Type B pancreatic cell (in vitro differentiated cells): ENCODE data around the gene WFDC5. TPM values are rescaled to one million over a fixed set of nuclear protein-coding genes. Genes with fewer than 3 reads are reported as not detected.
"Not testable (repeated sequence)": the region's sequence is repeated elsewhere in the genome, so short reads cannot be mapped to it uniquely, and the experiment has no call there.

ENCODE experiments used
- DNase-seq: peaks from one replicate; pipeline ENCODE4 v3.0.0; 2021; ENCODE audit warnings: mixed read lengths; ENCODE audit not compliant: unreplicated experiment; ENCODE audit errors: extremely low spot score
- H3K27ac Mint-ChIP-seq: 2 replicates; pipeline ENCODE4 v1.8.0; 2021; ENCODE audit warnings: mild to moderate bottlenecking, mixed read lengths
- H3K27me3 Mint-ChIP-seq: 2 replicates; pipeline ENCODE4 v1.8.0; 2021; ENCODE audit warnings: mixed read lengths
- H3K36me3 Mint-ChIP-seq: 2 replicates; pipeline ENCODE4 v1.8.0; 2021; ENCODE audit warnings: mixed read lengths
- H3K4me1 Mint-ChIP-seq: one replicate; pipeline ENCODE4 v1.8.0; 2021; ENCODE audit warnings: mixed read lengths; ENCODE audit not compliant: unreplicated experiment
- H3K4me3 Mint-ChIP-seq: 2 replicates; pipeline ENCODE4 v1.8.0; 2021; ENCODE audit warnings: mild to moderate bottlenecking, mixed read lengths
- H3K9me3 Mint-ChIP-seq: 2 replicates; pipeline ENCODE4 v1.8.0; 2021; ENCODE audit warnings: mixed read lengths
- CTCF ChIP-seq: fragments of 200-600 bp; sonication (generic); conservative IDR thresholded peaks from 2 replicates; pipeline ENCODE4 v1.5.0; 2021; ENCODE audit warnings: antibody characterized with exemption, mild to moderate bottlenecking
- total RNA-seq: library from RNA; stranded (reverse); gene quantifications from 2 replicates; pipeline ENCODE4 v1.2.1, GENCODE V29; 2021; ENCODE audit warnings: low replicate concordance

The WFDC5 gene
- total RNA-seq, 1 donor from 2014 or later, result 0.41 TPM

GRCh38 chr20:45154183-45154582 lies 39.2 kb upstream of the WFDC5 start:
- Mint-ChIP-seq H3K4me1 (no peaks in the 10 kb centered on the region), H3K27me3 (peaks cover 51% of the 10 kb centered on the region)
- no peak for DNase-seq

GRCh38 chr20:45153752-45154151 lies 38.8 kb upstream of the WFDC5 start:
- Mint-ChIP-seq H3K27me3 (peaks cover 49% of the 10 kb centered on the region), H3K9me3 (peaks cover 4% of the 10 kb centered on the region), H3K36me3 (no peaks in the 10 kb centered on the region), H3K4me3 (no peak overlapping the region), H3K27ac (no peak overlapping the region), H3K4me1 (no peaks in the 10 kb centered on the region)
- DNase-seq, result no peak
- TF ChIP-seq CTCF, result no peak

More at GRCh38 chr20:45154183-45154582, 39.2 kb upstream of the WFDC5 start:
- no peak for TF ChIP-seq CTCF
- no peak overlapping the region for H3K27ac Mint-ChIP-seq
- peaks cover 4% of the 10 kb centered on the region for H3K9me3 Mint-ChIP-seq
- no peaks in the 10 kb centered on the region for H3K36me3 Mint-ChIP-seq
- no peak overlapping the region for H3K4me3 Mint-ChIP-seq

GRCh38 chr20:45153147-45153546 lies 38.2 kb upstream of the WFDC5 start:
- Mint-ChIP-seq H3K27me3 (peaks cover 53% of the 10 kb centered on the region), H3K27ac (no peak overlapping the region), H3K4me1 (no peaks in the 10 kb centered on the region), H3K9me3 (peaks cover 4% of the 10 kb centered on the region), H3K36me3 (no peaks in the 10 kb centered on the region), H3K4me3 (no peak overlapping the region)
- no peak for DNase-seq
- TF ChIP-seq CTCF, result no peak

- no peak overlapping the region for H3K27ac Mint-ChIP-seq
- H3K9me3 Mint-ChIP-seq, result peaks cover 4% of the 10 kb centered on the region
- H3K4me1 Mint-ChIP-seq, result no peaks in the 10 kb centered on the region
- H3K36me3 Mint-ChIP-seq, result no peaks in the 10 kb centered on the region
- DNase-seq, result no peak
- no peak overlapping the region for H3K4me3 Mint-ChIP-seq
- TF ChIP-seq CTCF, result no peak
- H3K27me3 Mint-ChIP-seq, result peaks cover 56% of the 10 kb centered on the region
Observed at GRCh38 chr20:45152405-45152804, 37.4 kb upstream of the WFDC5 start.

- Mint-ChIP-seq H3K27me3 (peaks cover 70% of the 10 kb centered on the region), H3K36me3 (no peaks in the 10 kb centered on the region), H3K9me3 (no peaks in the 10 kb centered on the region), H3K4me3 (no peak overlapping the region), H3K4me1 (no peaks in the 10 kb centered on the region), H3K27ac (no peak overlapping the region)
- no peak for DNase-seq
- TF ChIP-seq CTCF, result no peak
Observed at GRCh38 chr20:45149062-45149461, 34.1 kb upstream of the WFDC5 start.

GRCh38 chr20:45140836-45141235 lies 25.9 kb upstream of the WFDC5 start:
- no peaks in the 10 kb centered on the region for H3K36me3 Mint-ChIP-seq
- peaks cover 23% of the 10 kb centered on the region for H3K27me3 Mint-ChIP-seq
- H3K4me1 Mint-ChIP-seq, result no peaks in the 10 kb centered on the region
- no peak overlapping the region for H3K4me3 Mint-ChIP-seq
- no peak for DNase-seq
- H3K9me3 Mint-ChIP-seq, result no peaks in the 10 kb centered on the region
- H3K27ac Mint-ChIP-seq, result no peak overlapping the region
- TF ChIP-seq CTCF, result no peak

- not testable (repeated sequence) for H3K27ac Mint-ChIP-seq, H3K36me3 Mint-ChIP-seq, H3K9me3 Mint-ChIP-seq, H3K4me1 Mint-ChIP-seq, H3K4me3 Mint-ChIP-seq, DNase-seq
- H3K27me3 Mint-ChIP-seq, result peaks cover 15% of the 10 kb centered on the region
Observed at GRCh38 chr20:45139733-45140375, 24.9 kb upstream of the WFDC5 start.
